Loucy (cell line): ENCODE measurements around the gene PNMA6F.
"Not testable (repeated sequence)": the region's sequence is repeated elsewhere in the genome, so short reads cannot be mapped to it uniquely, and the experiment has no call there.

Experiments used
- CTCF ChIP-seq: fragments of 200-600 bp; sonication (generic); conservative IDR thresholded peaks from 2 replicates; pipeline ENCODE4 v1.5.1; 2014; ENCODE audit warnings: mild to moderate bottlenecking, antibody characterized with exemption, low read length
- EZH2phosphoT487 ChIP-seq: fragments of 200-600 bp; IDR thresholded peaks from 2 replicates; pipeline ENCODE4 v1.6.1; 2018; ENCODE audit warnings: antibody characterized with exemption, mild to moderate bottlenecking, moderate library complexity, borderline replicate concordance

GRCh38 chrX:153288807-153289206 is 32.8 kb downstream of the PNMA6F start:
- TF ChIP-seq CTCF, EZH2phosphoT487: not testable (repeated sequence)
